Esophagus squamous epithelium (tissue), 5 donors: ENCODE results near the gene RGS6. TPM values are rescaled to one million over a fixed set of nuclear protein-coding genes. Genes with fewer than 3 reads are reported as not detected.
A peak's percentile ranks its signal among the peaks of the same experiment; 100 is the strongest.

Experiments
- DNase-seq: peaks from one replicate; lab custom pipeline; 2025; lab: John Stamatoyannopoulos, UW
- H3K27ac ChIP-seq, 4 donors: fragments of 200-600 bp; sonication (generic); one replicate each; pipeline ENCODE4 v1.5.1; 2016 to 2019; ENCODE audit warnings: mild to moderate bottlenecking in 1 of 4
- H3K27me3 ChIP-seq, 4 donors: fragments of 200-600 bp; sonication (generic); 1 replicate in 3 of 4; 2 replicates in 1 of 4; pipeline versions ENCODE4 v1.5.1 to v1.6.0; 2017 to 2021; ENCODE audit warnings: antibody characterized with exemption in 1 of 4
- H3K36me3 ChIP-seq, 3 donors: fragments of 200-600 bp; sonication (generic); one replicate each; pipeline ENCODE4 v1.5.1; 2016 to 2019
- H3K4me1 ChIP-seq, 3 donors: fragments of 200-600 bp; sonication (generic); one replicate each; pipeline ENCODE4 v1.5.1; 2017 to 2019
- H3K4me3 ChIP-seq, 4 donors: fragments of 200-600 bp; sonication (generic); 1 replicate in 3 of 4; 2 replicates in 1 of 4; pipeline ENCODE4 v1.5.1; 2016 to 2019; ENCODE audit warnings: mild to moderate bottlenecking in 2 of 4, moderate library complexity in 1 of 4
- H3K9me3 ChIP-seq, 3 donors: fragments of 200-600 bp; sonication (generic); one replicate each; pipeline ENCODE4 v1.5.1; 2016 to 2019
- POLR2A ChIP-seq, 4 donors: fragments of 450-650 bp; IDR thresholded peaks; one replicate each; pipeline ENCODE4 v1.6.1; 2017; ENCODE audit warnings: antibody characterized with exemption in 4 of 4, mild to moderate bottlenecking in 4 of 4, moderate library complexity in 3 of 4
- WGBS, 2 donors: methylation state at CpG; one replicate each; pipeline ENCODE4 v1.1.5; 2018; 5-methylcytosine and 5-hydroxymethylcytosine counted together
- intact Hi-C: fragments of 100-400 bp; cut with DNase I; formaldehyde crosslinking; loops from one replicate; pipeline ENCODE4 v1.15.0; 2022
- total RNA-seq, 4 donors: library from RNA; depleted of rRNA; stranded (reverse); fragments of >200 nt; gene quantifications; one replicate each; pipeline ENCODE4 v1.1.0, GENCODE V29; 2016
- TF ChIP-seq, protein P1 (sequence below), 6 experiments: fragments of 450-650 bp in 4 of 6; fragments of 200-600 bp in 2 of 6; sonication (generic) in 2 of 6; IDR thresholded peaks; one replicate each; pipeline ENCODE4 v1.5.1; 2016 to 2019; ENCODE audit warnings: antibody characterized with exemption in 6 of 6, mild to moderate bottlenecking in 4 of 6, moderate library complexity in 4 of 6
- donor health status: DM: yes; HTN: yes; CAD: no.

RGS6 gene
- total RNA-seq, 4 donors from 2014 or later, result 0.06 to 0.76 (median 0.66) TPM; not detected in 1

DNA sequence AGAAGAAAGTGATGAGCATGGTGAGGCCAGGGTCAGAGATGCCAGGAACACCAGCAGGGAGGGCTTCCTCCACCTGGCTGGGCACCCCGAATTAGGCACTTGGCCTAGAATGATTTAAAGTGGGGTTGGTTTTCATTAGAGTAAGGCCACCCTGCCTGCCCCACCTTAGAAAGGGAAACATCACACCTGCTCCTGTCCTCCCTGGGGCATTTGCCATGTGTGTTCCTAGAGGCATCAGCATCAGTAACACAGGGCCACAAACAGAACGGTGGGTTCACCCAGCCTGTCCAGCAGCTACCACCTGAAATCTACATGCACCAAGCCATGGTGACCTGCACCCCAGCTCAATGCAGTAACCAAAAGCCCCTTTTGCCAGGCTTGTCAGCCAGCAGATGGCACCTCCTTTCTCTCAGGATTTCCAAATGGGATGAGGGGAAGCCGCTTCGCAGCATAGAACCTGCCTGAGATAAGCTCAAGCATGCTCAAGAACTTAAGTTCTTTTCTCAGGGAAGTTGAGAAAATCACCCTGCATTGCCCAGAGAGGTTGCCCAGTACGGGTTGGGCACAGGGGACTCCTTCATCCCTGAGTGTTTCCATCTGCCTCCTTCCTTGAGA, 622.9 kb downstream of the RGS6 start:
- 64 to 87% methylated on average over 2 to 3 of the region's 5 CpGs for WGBS, 2 donors
- no peak for DNase-seq
- Histone ChIP-seq H3K4me3 (no peak overlapping the region), H3K27ac (no peak overlapping the region), H3K4me1 (peaks cover 0 to 19% (median 3%) of the 10 kb centered on the region in 3 donors), H3K36me3 (no peaks in the 10 kb centered on the region), H3K9me3 (no peaks in the 10 kb centered on the region), H3K27me3 (peaks cover 0 to 29% (median 0%) of the 10 kb centered on the region in 4 donors)
- intact Hi-C loops, result no loop called here
- TF ChIP-seq, protein P1, sequence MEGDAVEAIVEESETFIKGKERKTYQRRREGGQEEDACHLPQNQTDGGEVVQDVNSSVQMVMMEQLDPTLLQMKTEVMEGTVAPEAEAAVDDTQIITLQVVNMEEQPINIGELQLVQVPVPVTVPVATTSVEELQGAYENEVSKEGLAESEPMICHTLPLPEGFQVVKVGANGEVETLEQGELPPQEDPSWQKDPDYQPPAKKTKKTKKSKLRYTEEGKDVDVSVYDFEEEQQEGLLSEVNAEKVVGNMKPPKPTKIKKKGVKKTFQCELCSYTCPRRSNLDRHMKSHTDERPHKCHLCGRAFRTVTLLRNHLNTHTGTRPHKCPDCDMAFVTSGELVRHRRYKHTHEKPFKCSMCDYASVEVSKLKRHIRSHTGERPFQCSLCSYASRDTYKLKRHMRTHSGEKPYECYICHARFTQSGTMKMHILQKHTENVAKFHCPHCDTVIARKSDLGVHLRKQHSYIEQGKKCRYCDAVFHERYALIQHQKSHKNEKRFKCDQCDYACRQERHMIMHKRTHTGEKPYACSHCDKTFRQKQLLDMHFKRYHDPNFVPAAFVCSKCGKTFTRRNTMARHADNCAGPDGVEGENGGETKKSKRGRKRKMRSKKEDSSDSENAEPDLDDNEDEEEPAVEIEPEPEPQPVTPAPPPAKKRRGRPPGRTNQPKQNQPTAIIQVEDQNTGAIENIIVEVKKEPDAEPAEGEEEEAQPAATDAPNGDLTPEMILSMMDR (IDR thresholded peaks at IDR 0.05), result no peak
- TF ChIP-seq POLR2A (IDR thresholded peaks at IDR 0.05), result no peak

DNA sequence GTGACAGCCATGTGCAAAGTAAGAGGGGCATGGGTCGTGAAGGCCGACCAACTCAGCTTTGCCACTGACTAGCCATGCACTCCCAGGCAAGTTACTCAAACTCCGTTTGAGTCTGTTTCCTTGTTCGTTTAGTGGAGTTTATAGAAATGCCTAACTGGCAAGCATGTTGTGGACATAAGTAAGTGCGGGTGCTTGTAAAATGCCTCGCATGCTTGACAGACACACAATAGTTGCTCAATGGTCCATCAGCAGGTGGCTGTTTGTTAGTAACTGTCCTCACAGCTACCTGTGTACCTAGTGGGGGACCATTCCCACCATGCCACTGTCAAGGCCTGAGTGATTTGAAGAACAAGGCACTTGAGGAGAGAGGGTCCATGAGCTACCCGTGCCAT, 623.4 kb downstream of the RGS6 start:
- Histone ChIP-seq H3K27ac (no peak overlapping the region), H3K4me1 (peaks cover 0 to 20% (median 3%) of the 10 kb centered on the region in 3 donors), H3K4me3 (no peak overlapping the region), H3K27me3 (peaks cover 0 to 29% (median 0%) of the 10 kb centered on the region in 4 donors), H3K36me3 (no peaks in the 10 kb centered on the region), H3K9me3 (no peaks in the 10 kb centered on the region)
- WGBS, 2 donors, result 94 to 95% methylated on average over 3 to 7 of the region's 7 CpGs
- no peak for DNase-seq
- TF ChIP-seq POLR2A (IDR thresholded peaks at IDR 0.05), result no peak
- TF ChIP-seq, protein P1 (IDR thresholded peaks at IDR 0.05), result no peak
- intact Hi-C loops, result no loop called here

DNA sequence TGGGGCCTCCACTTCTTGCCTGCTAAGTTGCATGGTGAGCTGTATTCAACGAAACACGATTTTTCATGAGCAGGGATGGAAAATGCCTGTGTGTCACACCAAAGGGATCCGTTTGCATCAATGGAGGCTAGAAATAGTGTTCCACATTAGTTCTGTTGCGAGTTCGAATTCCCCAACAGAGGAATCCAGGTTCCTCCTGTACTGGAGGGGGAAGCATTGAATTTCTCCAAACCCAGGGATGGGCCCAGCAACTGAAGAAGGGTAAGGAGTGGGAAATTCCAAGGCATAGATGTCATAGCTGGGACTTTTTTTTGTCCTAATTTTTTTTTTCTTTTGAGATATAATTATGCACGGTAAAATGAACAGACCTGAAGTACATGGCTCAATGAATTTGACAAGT, 625.4 kb downstream of the RGS6 start:
- no peak for DNase-seq
- no peaks in the 10 kb centered on the region for H3K36me3 ChIP-seq
- peaks cover 0 to 20% (median 3%) of the 10 kb centered on the region in 3 donors for H3K4me1 ChIP-seq
- WGBS, 2 donors, result 82 to 92% methylated on average over 4 to 6 of the region's 6 CpGs
- no peaks in the 10 kb centered on the region for H3K9me3 ChIP-seq
- intact Hi-C loops, result no loop called here
- H3K4me3 ChIP-seq, result no peak overlapping the region
- no peak for TF ChIP-seq POLR2A (IDR thresholded peaks at IDR 0.05)
- peaks cover 0 to 18% (median 0%) of the 10 kb centered on the region in 4 donors for H3K27me3 ChIP-seq
- no peak overlapping the region for H3K27ac ChIP-seq

DNA sequence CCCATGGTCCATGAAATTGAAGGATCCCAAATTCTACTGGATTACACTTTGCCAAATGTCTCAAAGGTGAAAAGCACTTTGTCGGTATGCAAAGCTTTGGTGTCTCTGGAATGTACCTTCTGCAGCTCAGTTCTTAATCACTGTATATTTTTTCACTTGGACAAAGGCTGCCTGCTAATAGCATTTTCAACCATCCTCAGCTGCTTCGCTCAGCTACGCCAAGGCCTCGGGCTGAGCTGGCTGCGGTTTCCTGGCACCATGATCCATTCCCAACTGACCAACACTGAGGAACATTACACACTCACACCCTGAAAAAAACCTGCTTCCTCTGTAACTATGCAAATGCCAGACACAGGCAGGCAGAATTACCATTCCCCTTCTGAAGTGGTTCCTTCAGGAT, 626.5 kb downstream of the RGS6 start:
- Histone ChIP-seq H3K4me1 (peaks cover 0 to 20% (median 3%) of the 10 kb centered on the region in 3 donors), H3K4me3 (no peak overlapping the region), H3K9me3 (no peaks in the 10 kb centered on the region), H3K27me3 (peaks cover 0 to 12% (median 0%) of the 10 kb centered on the region in 4 donors), H3K36me3 (no peaks in the 10 kb centered on the region), H3K27ac (no peak overlapping the region)
- TF ChIP-seq, protein P1 (IDR thresholded peaks at IDR 0.05), result no peak
- TF ChIP-seq POLR2A (IDR thresholded peaks at IDR 0.05), result no peak
- no peak for DNase-seq
- WGBS, 2 donors, result 34 to 39% methylated on average over 5 of the region's 5 CpGs
- intact Hi-C loops, result no loop called here

DNA sequence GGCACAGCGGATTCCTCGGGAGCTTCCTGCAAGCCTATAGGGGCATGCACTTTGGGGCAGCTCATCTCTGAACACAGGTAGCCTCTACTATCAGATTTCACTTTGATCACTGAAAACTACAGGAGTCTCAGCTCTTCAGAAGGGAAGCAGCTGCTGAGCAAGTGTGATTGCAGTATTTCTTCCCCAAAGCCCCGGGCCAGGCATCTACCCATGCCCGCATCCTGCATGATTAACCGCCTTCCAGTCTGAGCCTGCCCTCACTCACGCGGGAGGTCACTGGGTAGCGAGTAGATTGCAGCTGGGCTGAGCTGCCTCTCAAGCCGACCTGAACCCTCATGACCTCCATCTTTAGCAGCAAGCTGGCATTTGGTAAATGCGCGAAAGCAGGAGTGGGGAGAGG, 627.0 kb downstream of the RGS6 start:
- no peak for DNase-seq
- Histone ChIP-seq H3K9me3 (no peaks in the 10 kb centered on the region), H3K36me3 (no peaks in the 10 kb centered on the region), H3K4me1 (peaks cover 0 to 20% (median 3%) of the 10 kb centered on the region in 3 donors), H3K27ac (no peak overlapping the region), H3K27me3 (peaks cover 0 to 12% (median 0%) of the 10 kb centered on the region in 4 donors), H3K4me3 (peak overlapping the region in 1 of 4 donors; percentile 8)
- TF ChIP-seq, protein P1 (IDR thresholded peaks at IDR 0.05), result no peak
- TF ChIP-seq POLR2A (IDR thresholded peaks at IDR 0.05), result no peak
- intact Hi-C loops, result no loop called here
- WGBS, 2 donors, result 28 to 55% methylated on average over 2 to 7 of the region's 11 CpGs
